HG03571 (cell line): ENCODE measurements around the gene IFT122.
"Not testable (repeated sequence)": the region's sequence is repeated elsewhere in the genome, so short reads cannot be mapped to it uniquely, and the experiment has no call there.

Source experiments
- ATAC-seq: cut with Tn5 transposase; IDR thresholded peaks from one replicate; pipeline ENCODE4 v1.9.1; 2021; ENCODE audit not compliant: unreplicated experiment

IFT122 gene

GRCh38 chr3:129494499-129494898, 54.5 kb downstream of the IFT122 start:
- not testable (repeated sequence) for ATAC-seq

DNA sequence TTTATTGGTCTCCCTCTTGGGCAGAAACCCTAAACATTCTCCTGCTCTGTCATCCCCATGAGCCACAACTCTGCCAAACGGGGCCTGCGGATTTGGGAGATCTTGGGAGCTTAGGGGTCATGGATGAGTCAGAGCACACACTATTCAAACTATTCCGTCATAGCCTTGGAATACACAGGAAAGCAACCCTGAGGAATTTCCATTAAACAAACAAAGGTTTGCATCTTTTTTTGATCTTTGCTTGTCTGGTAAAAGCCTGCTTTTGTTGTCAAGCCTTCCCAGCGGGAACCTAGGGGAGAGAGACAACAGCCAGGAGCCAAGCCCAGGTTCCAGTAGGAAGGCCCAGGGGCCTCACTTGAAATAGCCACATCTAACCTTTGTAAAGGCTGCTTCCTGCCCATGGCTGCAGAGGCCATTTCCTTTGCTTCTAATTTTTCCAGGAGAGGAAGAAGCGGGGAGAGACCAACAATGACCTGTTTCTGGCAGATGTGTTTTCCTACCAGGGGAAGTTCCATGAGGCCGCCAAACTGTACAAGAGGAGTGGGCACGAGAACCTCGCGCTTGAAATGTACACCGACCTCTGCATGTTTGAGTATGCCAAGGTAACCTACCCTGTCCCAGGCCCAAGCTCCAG, 55.1 kb downstream of the IFT122 start:
- ATAC-seq: not testable (repeated sequence)

- ATAC-seq: not testable (repeated sequence)
Measured at GRCh38 chr3:129497876-129498275, 57.9 kb downstream of the IFT122 start.

DNA sequence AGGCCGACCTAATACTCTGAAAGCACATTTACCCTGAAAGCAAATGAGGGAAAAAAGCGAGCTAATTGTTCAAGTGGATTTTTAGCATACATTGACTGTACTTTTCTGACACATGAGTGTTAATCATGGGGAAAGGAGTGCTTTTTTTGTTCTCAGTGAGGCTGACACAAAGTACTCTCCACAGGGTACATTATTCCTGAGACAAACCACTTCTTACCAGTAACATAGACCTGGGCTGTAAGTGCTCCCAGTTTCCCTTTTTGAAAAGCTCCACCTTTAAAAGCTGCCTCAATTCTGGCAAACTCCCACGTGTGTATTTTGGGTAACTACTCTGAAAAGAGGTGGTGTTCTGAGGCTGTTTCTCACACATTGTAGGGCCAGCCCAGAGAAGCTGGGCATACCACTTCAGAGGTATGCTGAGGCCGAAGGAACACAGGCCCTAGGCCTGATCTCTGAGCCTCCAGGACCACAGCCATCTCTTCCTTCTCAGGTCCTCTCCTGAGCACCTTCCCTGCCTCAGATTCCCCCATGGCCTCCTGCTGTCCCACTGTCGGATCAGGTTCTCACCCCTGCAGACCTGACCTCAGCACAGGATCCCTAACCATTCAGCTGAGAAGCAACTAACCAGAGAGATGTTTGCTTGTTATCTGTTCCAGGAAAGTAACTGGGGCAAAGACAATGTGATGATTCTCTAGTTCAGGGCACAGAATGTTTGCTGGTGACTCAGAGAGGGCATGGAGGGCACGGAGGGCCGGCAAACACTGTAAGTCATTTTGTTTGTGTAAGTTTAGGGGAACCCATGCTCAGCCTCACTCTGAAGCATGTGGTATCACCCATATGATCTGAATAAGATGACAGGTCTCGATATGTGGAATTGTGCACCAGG, 58.8 kb downstream of the IFT122 start:
- not testable (repeated sequence) for ATAC-seq

GRCh38 chr3:129499604-129500333, 59.7 kb downstream of the IFT122 start:
- ATAC-seq: not testable (repeated sequence)

GRCh38 chr3:129500334-129500658, 60.3 kb downstream of the IFT122 start:
- ATAC-seq: no peak

DNA sequence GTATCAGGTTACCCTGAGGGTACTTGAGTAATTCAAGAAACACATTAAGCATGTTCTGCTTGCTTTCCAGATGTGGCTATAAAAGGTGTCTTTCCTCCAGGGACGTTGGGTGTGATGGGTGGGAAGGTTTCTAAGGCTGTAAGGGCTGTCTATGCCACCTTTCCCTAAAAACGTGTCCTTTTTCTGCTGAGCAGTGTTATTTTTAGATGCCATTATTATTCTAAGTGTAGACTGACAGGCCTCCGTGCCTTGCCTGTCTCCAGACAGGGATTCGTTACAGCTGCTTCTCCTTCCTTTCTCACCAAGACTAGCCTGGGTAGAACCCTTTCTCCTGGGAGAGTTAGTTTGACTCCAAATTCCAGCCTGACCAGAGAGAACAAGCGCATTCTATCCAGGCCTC, 61.6 kb downstream of the IFT122 start:
- ATAC-seq: no peak

GRCh38 chr3:129502641-129503408, 62.8 kb downstream of the IFT122 start:
- no peak for ATAC-seq

DNA sequence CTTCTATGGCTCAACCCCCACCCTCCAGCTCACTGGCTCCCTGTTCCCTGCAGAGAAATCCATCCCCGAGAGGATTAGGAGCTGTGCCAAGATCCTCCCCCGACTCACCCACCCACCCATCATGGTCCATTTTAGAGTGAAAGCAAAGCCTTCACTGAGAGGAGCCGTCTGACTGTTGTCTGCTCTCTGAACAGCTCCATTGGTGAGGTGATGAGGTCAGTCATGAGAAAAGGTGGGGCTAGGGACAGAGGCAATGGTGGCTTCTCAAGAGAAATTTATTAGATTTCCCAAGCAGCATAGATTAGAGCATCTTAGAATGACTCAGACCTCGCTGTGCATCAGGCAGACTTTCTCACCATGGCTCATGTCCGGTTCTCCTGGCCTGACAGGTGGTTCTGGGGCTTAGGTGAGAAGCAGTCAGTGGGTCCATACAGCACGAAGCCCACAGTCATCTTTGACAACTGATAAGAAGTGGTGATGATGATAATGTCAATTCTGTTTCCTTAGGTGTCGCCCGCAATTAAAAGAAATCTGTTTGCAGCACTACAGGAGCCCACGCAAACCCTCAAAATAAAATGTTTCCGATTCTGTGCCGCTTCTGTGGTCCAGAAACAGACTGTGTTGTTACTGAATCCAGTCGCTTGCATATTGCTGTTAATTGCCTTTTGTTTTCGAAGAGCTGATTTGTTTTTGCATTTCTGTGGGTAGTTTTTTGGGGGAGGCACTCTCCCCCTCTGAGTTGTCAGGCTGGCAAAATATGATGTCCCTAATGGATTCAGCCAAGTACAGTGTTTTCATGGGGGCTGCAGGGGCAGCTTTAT, 63.7 kb downstream of the IFT122 start:
- no peak for ATAC-seq

DNA sequence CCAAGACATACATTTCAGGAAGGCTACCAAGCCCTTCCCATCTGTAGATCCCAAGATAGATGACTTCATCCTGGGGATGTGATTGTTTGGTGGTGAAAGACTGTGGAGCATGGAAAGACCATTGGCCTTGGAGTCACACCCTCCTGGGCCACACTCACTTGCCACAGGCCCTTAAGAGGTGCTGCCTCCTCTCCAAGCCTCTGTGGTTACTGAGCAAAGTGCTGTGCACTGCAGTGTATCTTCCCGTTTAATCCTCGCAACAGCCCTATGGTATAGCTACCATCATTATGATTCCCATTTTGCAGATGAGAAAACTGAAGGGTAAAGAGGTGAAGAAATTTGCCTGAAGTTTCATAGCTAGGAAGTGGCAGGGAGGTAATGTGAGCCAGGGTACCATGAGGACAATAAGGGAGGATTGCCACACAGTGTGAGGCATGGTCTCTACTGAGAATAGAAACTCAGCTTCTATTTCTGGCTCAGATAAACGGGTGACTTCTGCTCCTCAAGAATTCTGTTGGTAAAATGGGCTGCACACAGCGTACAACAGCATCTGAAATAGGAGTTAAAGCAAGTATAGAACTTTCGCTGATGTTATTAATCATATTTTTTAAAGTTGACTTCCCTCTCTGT, 64.6 kb downstream of the IFT122 start:
- ATAC-seq: no peak

DNA sequence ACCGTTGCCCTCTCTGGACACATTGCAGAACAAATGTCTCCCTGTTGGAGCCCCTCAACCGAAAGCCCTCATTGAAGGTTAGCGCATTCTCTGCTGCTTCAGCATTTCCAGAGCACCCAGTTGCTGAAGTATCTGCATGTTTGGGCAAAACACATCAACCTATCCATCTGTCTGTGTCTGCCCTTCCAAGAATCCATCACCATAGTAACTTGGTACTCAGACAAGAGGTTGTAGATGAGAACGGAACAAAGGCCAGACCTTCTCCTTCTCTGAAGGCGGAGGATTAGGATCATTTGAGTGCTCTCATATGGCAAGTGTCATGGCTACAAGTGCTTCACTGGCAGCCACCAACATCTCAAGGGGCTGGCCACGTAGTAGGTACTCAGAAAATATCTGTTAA, 65.3 kb downstream of the IFT122 start:
- ATAC-seq: no peak

- ATAC-seq: no peak
Measured at GRCh38 chr3:129506231-129506742, 66.3 kb downstream of the IFT122 start.

- ATAC-seq: no peak
Measured at GRCh38 chr3:129507181-129507831, 67.3 kb downstream of the IFT122 start.

GRCh38 chr3:129512595-129512994, 72.6 kb downstream of the IFT122 start:
- ATAC-seq: no peak

DNA sequence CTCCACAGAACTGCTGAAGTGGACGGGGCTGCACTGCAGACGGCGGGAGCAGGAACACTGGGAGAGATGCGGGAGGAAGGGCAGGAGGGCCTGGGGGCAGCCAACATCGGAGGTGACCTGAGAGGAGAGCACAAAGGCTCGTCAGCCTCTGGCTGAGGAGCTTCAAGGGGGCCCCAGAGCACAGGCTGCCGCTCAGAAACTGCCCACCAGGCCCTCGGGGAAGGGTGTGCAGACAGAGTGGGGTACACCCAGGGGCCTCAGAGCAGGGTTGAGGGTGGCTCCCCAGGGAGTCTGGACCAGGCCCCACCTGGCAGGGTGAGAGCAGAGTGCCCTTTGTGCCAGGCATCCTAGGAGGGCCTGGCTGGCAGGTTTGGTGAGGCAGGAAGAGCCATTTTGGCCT, 73.7 kb downstream of the IFT122 start:
- ATAC-seq: no peak

- no peak for ATAC-seq
Measured at GRCh38 chr3:129514110-129514509, 74.1 kb downstream of the IFT122 start.

GRCh38 chr3:129514563-129514962, 74.5 kb downstream of the IFT122 start:
- no peak for ATAC-seq

DNA sequence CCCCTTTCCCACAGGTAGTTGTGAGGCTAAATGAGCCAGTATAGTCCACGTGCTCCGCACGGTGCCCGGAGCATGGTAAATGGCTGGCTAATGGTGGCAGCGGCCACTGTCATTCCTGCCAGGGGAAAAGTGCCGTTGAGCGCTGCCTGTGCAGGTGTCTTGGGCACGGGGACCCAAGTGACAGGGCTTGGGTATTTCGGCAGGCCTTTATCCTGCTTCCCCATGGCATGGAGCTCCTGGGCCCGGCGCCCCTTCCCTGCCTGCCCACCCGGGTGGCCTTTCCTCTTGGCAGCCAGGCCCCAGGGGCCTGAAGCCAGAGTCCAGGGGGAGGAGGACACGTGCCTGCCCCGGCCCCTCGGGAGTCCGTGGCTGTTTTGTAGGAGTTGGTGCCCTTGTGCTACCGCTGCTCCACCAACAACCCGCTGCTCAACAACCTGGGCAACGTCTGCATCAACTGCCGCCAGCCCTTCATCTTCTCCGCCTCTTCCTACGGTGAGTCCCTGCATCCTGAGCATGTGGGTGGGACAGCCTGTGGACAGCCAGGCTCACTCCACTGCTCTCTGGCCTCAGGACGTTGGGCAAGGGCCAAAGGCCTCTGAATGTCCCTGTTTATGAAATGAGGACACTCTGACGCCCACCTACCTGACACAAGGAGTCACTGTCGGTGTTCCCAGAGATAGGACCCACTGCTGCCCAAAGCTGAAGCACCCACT, 75.2 kb downstream of the IFT122 start:
- ATAC-seq: not testable (repeated sequence)
